ENCODE results near the gene AHCYL2. TPM values are rescaled to one million over a fixed set of nuclear protein-coding genes. Genes with fewer than 3 reads are reported as not detected.

AHCYL2 gene
- total and polyA plus RNA-seq, 2 experiments from 2014 or later: 7.8 to 29.4 TPM

- Mint-ChIP-seq H3K9me3 (no peaks in the 10 kb centered on the region), H3K27ac (0 out of 2 replicates have a peak overlapping the region, but pooled peaks have one; percentile 21), H3K4me1 (peaks cover 8% of the 10 kb centered on the region), H3K36me3 (ENCODE audit: low read depth) (no peaks in the 10 kb centered on the region; the same call in 2 of the 3 replicates), H3K27me3 (ENCODE audit: insufficient read depth, low read depth, poor library complexity) (peaks cover 5% of the 10 kb centered on the region), H3K4me3 (no peak overlapping the region)
- Histone ChIP-seq H3K9me2 (ENCODE audit: insufficient read depth) (no peaks in the 10 kb centered on the region), H3K27ac (ENCODE audit: low read depth) (0 out of 2 replicates have a peak overlapping the region, but pooled peaks have one; percentile 53), H3K4me2 (no peak overlapping the region), H2AFZ (no peak overlapping the region), H3K4me3 (no peak overlapping the region), H4K20me1 (replicated peaks; ENCODE audit: insufficient read depth) (peaks cover 6% of the 10 kb centered on the region; the same call in 1 of the 2 replicates), H3K27me3 (ENCODE audit: insufficient read depth) (no peaks in the 10 kb centered on the region), H3K36me3 (ENCODE audit: insufficient read depth) (no peaks in the 10 kb centered on the region), H3F3A (replicated peaks; ENCODE audit: low read depth) (no peaks in the 10 kb centered on the region), H3K4me1 (ENCODE audit: insufficient read depth) (peaks cover 5% of the 10 kb centered on the region; the same call in 1 of the 2 replicates), H3K79me2 (replicated peaks; ENCODE audit: insufficient read depth) (peaks cover 86% of the 10 kb centered on the region)
- DNase-seq (ENCODE audit: low spot score): no peak
- TF ChIP-seq ETS1 (IDR thresholded peaks at IDR 0.05) (no peak), ZNF114 (CRISPR knock-in tag; IDR thresholded peaks at IDR 0.05) (no peak), REST (IDR thresholded peaks at IDR 0.05; ENCODE audit: unreplicated experiment) (no peak), CTCF (conservative IDR thresholded peaks at IDR 0.05; ENCODE audit: low read depth in 2 of 2) (no peak), JUNB (IDR thresholded peaks at IDR 0.05; ENCODE audit: unreplicated experiment) (no peak), NANOG (IDR thresholded peaks at IDR 0.05; ENCODE audit: borderline replicate concordance) (no peak), ZNF462 (CRISPR knock-in tag; IDR thresholded peaks at IDR 0.05) (no peak), EZH2 (IDR thresholded peaks at IDR 0.05; ENCODE audit: low read depth, unreplicated experiment) (no peak), STAT1 (IDR thresholded peaks at IDR 0.05; ENCODE audit: unreplicated experiment) (no peak), ZNF331 (CRISPR knock-in tag; IDR thresholded peaks at IDR 0.05; ENCODE audit: low read depth) (no peak), EZH2phosphoT487 (IDR thresholded peaks at IDR 0.05; ENCODE audit: unreplicated experiment) (no peak), POLR2AphosphoS5 (IDR thresholded peaks at IDR 0.05; ENCODE audit: low read depth) (no peak), CREB1 (CRISPR knock-in tag; IDR thresholded peaks at IDR 0.05; ENCODE audit: low read depth) (no peak)
- ATAC-seq: no peak
Observed at GRCh38 chr7:129238546-129238945, 13.7 kb downstream of the AHCYL2 start.

Measured in GM23338 (cell line).